T47D (cell line): ENCODE results near the gene RAB3IL1.

Source experiments
- DNase-seq, 2 experiments: peaks; one replicate each; pipeline versions ENCODE4 v3.0.0 to v3.0.0-alpha.2; 2011 to 2012; ENCODE audit warnings: low read depth in 1 of 2, low spot score in 1 of 2
- JUND ChIP-seq: IDR thresholded peaks from 2 replicates; pipeline ENCODE4 v1.6.1; 2012; ENCODE audit warnings: low read depth
- in situ Hi-C: cut with HindIII; loops from 2 replicates; pipeline ENCODE4 v1.10.0; 2016; ENCODE audit warnings: low sequenced_read_pairs, low pct_unique_long_range_greater_than_20kb

Gene RAB3IL1

DNA sequence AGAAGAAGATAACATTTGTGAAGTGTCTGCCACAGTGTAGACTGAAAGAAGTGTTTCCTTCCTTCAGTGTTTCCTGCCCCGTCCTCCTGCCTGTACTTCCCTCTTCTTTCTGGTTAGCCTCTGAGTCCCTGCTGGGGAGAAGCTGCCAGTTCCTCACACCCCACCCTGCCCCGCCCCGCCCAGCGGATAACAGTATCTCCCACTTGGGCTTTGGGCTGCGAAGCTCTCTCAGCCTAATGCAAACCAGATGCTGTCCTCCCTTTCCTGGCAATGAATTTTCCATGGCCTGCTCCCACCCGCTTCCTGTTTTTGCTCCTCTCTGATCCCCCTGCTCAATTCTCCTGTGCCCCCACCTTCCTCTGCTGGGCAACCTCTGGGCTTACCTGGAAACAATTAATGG, 5.2 kb upstream of the RAB3IL1 start:
- no peak for DNase-seq
- in situ Hi-C loops, result no loop called here
- TF ChIP-seq JUND, result no peak

DNA sequence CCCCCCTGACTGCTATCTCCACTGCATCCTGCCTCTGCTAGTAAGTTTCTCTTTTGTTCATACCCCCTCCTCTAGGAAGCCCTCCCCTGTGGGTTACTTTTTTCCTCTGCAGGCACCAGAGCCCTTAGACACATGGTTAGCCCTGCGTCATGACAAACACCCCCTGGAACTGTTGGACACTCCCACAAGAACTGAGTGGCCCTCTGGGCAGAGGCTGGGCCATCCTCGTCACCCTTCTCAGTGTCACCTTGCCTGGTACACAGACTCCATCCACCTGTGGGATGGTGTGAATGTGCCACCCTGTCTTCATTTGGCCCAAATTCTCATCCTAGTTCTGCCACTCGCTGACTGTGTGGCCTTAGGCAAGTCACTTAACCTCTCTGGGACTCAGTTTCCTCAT, 4.1 kb upstream of the RAB3IL1 start:
- in situ Hi-C loops, result no loop called here
- no peak for TF ChIP-seq JUND
- no peak for DNase-seq

DNA sequence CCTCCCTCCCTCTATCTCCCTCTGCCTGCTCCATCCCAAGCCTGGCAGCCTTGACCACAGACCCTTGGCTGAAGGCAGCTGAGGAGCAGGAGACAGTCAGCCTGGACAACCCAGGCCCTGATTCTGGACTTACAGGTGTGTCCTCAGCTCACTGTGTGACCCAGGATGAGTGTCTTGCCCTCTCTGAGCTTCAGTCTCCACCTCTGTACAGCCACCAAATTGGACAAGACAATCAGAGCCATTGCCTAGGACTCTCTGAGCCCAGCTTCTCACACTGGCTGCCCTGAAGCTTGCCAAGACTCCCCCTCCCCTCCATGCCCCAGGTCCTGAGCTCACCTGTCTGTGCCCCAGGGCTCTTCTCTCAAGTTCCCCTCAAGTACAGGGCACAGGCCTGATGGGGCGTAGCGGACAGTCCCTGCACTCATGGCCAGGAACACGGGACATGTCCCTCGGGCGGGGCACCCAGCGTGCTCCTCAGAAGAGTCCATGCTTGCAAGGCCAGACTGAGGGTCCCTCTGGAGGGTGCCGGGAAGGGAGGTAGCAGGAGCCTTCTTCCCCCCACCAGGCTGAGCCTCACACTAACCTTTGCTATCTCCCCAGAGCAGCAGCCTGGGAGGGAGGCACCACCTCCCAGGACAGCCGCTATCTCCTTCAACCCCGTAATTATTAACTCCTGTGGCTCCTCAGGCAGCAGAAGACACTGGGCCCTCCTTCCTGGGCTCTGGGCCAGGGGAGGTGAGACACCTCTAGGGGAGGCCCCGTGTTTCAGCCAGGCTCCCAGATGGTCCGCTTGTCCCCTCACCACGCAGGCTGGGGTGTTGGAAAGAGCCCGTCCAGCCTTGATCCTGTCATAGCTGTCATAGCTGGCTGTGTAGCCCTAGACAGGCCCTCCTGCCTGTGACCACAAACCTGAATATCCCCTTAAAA, 2.6 kb upstream of the RAB3IL1 start:
- DNase-seq, result no peak
- in situ Hi-C loops, result no loop called here

DNA sequence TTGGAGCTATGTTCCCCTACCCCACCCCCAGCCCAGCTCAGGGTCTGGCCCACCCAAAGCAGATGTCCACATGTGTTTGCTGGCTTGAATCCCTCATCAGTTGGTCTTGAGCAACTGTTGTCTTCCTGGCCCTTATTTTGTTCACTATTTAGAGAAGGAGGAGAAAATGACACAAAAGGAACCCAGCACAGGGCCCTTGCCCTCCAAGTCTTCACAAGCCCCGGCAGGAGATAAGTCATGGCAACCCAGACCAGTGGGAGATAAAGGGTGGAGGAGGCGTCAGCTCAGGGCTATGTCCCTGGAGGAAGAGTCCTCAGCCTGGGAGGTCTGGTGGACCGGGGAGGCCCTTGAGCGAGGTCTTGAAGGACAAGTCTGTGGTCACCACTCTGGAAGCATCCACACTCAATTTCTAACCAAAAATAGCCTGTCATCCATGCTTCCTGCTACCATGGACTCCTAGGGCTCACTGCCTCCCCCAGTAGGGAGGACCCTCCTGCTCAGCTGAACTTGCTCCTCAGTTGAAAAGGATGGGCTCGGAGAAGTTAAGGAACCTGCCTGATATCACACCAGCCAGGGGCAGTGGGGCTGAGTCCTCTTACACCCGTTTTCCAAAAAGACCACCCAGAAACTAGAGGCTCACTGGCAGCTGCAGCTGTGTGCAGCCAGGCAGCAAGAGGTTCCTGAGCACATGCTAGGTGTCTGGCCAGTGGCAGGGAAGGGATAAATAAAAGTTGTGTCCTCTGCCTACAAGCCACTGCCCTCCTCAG, 1.8 kb upstream of the RAB3IL1 start:
- DNase-seq, result no peak
- TF ChIP-seq JUND, result no peak
- in situ Hi-C loops, result no loop called here

More for the DNA sequence above, 2.6 kb upstream of the RAB3IL1 start:
- no peak for TF ChIP-seq JUND

DNA sequence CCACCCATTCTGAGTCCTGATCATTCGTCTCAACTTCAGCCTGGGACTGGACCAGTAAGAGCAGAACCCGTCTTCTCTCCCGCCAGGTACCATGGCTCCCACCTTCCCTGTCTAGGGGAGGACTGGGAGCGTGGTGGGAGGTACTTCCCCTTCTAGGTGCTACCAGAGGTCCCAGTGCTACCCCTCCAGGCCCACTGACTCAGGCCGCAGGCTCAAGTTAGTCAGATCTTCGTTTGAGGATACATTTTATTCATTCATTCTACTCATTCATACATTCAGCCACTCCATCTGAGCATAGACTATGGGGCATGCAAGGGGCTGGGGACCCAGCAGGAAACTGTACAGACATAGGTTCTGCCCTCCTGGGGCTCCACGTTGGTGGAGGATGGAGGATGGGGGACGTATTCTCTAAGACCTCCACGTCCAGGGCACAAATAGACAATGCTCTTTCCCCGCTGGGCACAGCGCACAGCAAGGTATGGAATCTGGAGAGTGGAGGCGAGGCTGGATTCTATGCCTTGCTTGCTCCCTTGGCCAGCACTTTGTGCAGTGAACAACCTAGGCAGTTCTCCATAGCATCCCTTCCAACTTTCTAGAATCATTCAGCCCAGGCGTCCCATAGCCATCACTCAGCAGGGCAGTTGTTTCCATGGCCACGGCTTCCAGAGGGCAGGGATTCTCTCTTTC, 1.0 kb upstream of the RAB3IL1 start:
- DNase-seq, result no peak
- in situ Hi-C loops, result no loop called here
- no peak for TF ChIP-seq JUND

DNA sequence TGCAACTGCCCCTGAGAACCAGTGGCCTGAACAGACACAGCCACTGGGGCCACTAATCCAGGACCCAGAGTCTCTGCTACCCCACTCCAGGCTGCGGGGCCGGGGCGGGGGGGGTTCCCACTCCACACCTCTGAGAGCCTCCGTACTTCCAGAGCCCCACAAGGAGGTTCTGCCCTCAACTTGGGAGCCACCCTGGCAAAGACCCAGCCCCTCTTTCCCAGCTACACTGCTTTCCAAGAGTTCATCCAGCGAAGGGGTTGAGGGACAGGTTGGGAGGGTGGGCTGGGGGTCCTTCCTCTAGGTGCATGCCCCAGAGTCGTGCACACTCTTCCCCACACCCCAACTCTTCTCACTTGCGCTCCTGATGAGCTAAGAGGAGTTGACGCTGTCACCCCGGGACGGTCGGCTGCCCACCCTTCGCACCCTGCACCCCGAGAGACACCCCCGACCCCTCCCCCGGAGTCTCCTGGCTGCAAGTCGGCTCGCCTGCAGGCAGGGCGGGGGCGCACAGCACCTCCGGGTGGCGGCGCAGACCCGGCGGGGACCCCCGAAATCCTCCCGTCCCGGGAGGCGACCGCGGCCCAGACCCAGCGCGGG, 531 bp downstream of the RAB3IL1 start:
- DNase-seq, result no peak
- TF ChIP-seq JUND, result no peak
- in situ Hi-C loops, result no loop called here

DNA sequence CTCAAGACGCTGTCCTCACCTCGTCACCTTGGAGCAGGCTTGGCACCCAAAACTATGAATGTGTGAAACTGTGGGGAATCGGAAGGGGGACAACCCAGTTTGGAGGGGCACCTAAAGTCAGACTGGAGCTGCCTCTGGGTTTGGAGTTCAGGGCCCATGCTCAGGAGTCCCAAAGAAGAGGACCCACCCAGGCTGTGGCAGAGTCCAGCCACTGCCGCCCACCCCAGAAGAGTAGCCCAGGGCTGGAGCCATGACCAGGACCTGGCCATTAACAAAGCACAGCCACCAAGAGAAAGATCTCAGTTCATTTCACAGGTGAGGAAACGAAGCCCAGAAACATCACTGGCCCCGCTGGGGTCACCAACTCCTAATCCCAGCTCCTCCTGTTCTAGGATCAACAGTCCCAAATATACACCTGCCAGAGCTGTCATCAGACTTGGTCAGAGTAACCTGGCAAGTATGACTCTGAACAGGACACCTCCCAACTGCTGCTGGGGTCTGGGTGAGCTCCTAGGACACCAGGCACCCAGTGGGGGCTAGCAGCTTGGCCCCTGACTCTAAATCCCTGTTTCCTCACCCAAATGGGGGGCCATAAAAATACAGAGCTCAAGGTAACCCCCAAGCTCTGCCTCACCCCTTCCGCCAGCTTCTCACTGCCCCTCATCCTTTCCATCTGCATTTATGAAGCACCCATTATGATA, 2.7 kb downstream of the RAB3IL1 start:
- no peak for TF ChIP-seq JUND
- DNase-seq, result no peak
- in situ Hi-C loops, result no loop called here

DNA sequence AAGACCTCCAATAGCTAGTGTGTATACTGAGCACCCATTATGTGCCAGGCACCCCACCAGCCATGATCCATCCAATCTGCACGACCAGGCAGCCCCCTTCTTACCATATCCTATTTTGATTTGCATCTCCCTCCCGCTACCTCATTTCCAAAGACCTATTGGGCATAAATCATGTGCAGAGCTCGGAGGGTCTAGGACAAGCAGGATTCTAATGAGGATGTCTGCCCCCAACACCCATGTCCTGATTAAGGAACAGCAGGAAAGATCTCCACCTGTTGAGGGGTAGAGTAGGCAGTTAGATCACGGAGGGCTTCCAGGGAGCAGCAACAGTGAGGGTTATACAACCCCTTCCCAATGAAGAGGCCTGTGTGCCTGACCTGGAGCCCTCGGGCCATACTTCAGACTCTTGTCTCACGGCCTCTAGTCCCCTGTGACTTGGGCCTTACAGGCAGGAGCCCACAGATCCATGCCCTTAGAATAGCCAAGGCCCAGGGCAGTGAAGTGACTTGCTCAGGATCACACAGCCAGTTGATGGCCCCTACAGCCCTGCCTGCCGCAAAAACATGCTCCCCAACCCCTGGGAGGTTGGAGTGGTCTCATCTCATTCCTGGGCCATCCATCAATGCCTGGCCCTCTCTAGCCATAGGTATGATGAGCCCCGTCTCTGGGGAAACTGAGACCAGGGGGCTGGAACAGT, 3.5 kb downstream of the RAB3IL1 start:
- in situ Hi-C loops, result no loop called here
- no peak for DNase-seq
- TF ChIP-seq JUND, result no peak

DNA sequence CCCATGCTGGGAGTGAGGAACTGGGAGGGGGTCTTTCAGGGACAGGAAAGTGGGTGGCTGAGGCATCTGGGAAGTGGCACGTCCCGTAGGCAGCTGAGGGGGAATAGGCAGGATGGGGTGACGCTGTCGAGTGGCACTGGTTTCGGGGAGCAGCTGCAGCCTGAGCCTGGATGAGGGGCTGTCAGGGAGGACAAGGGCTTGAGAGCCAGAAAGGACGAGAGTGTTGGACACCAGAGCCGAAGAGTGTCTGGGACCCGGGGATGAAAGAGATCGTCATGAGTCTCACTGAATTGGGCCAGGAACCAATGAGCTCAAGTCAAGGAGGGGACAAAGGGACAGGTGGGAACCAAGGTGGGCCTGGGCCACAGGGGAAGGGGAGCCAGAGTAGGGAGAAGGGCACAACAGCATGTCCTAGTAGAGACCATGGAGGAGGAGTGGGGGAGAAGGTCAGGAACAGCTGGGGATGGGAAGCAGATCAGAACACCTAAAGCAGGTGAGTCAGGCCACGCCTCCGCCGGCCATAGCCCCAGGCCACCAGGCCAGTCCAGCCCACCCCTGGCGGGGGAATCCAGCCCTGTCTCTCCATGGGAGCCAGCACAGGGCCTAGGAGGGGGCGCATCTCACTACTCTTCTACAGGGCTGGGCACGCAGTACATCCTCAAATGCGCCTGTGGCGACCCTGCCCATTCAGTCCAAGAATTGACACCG, 4.2 kb downstream of the RAB3IL1 start:
- no peak for DNase-seq
- in situ Hi-C loops, result no loop called here
- TF ChIP-seq JUND, result no peak

DNA sequence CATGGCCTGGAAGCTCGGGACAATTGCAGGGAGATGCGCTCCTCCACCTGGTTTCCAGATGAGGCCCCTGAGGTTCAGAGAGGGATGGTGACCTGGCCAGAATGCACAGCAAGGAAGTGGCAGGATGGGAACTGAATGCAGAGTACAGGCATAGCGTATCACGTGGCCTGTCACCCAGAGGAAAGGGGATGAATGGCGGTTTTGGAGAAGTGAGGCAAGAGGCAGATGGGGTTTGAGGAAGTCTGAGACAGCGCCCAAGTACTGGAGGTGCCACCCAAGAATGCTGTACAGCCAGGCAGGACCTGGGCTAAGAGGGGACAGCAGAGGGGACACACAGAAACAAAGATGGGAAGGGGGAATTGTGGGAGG, 4.9 kb downstream of the RAB3IL1 start:
- TF ChIP-seq JUND, result no peak
- in situ Hi-C loops, result no loop called here
- no peak for DNase-seq
